ENCODE measurements around the gene SHMT2. TPM values are rescaled to one million over a fixed set of nuclear protein-coding genes. Genes with fewer than 3 reads are reported as not detected.

SHMT2 gene
- total RNA-seq, 1 experiment from 2014 or later: 210 TPM

- Histone ChIP-seq H3K27me3 (ENCODE audit: low read length) (no peaks in the 10 kb centered on the region), H4K20me1 (ENCODE audit: low read length) (no peaks in the 10 kb centered on the region), H3F3A (ENCODE audit: low read length, unreplicated experiment) (no peaks in the 10 kb centered on the region), H3K79me2 (ENCODE audit: low read length) (no peaks in the 10 kb centered on the region), H3K4me3 (ENCODE audit: low read length) (no peak overlapping the region), H3K4me1 (ENCODE audit: insufficient read depth, low read length) (no peaks in the 10 kb centered on the region), H3K4me2 (ENCODE audit: low read length) (no peak overlapping the region), H3K27ac (ENCODE audit: low read length) (no peak overlapping the region), H3K9me2 (replicated peaks; ENCODE audit: low read length) (no peaks in the 10 kb centered on the region), H3K9ac (ENCODE audit: low read length) (no peak overlapping the region), H3K9me3 (ENCODE audit: low read length) (no peaks in the 10 kb centered on the region), H3K36me3 (ENCODE audit: low read depth, low read length) (no peaks in the 10 kb centered on the region; the same call in 1 of the 2 replicates), H2AFZ (ENCODE audit: low read length) (no peak overlapping the region)
- ATAC-seq (no peak), DNase-seq (no peak)
- TF ChIP-seq EZH2phosphoT487 (IDR thresholded peaks at IDR 0.05; ENCODE audit: borderline replicate concordance, low read length) (no peak), CTCF (conservative IDR thresholded peaks at IDR 0.05; ENCODE audit: low read depth, low read length) (no peak), EZH2 (IDR thresholded peaks at IDR 0.05; ENCODE audit: low read length, unreplicated experiment) (no peak)
- intact Hi-C loops (cut with micrococcal nuclease): no loop called here
- ChIA-PET CTCF (interaction anchor here (0.6 kb wide), 1 partner anchor 198 kb away, joined by 11 read pairs; no protein-coding TSS in a partner anchor), POLR2A (ENCODE audit: unreplicated experiment) (no interaction called here)
- TSS peak; percentile 53 for BruUV-seq (replicated peaks)
Observed at GRCh38 chr12:57254506-57255280, 25.2 kb downstream of the SHMT2 start.

- Histone ChIP-seq H3F3A (ENCODE audit: low read length, unreplicated experiment) (no peaks in the 10 kb centered on the region), H3K79me2 (ENCODE audit: low read length) (no peaks in the 10 kb centered on the region), H3K9me3 (ENCODE audit: low read length) (no peaks in the 10 kb centered on the region), H3K36me3 (ENCODE audit: low read depth, low read length) (no peaks in the 10 kb centered on the region; the same call in 1 of the 2 replicates), H3K9ac (ENCODE audit: low read length) (no peak overlapping the region), H3K4me2 (ENCODE audit: low read length) (no peak overlapping the region), H2AFZ (ENCODE audit: low read length) (no peak overlapping the region), H4K20me1 (ENCODE audit: low read length) (no peaks in the 10 kb centered on the region), H3K4me1 (ENCODE audit: insufficient read depth, low read length) (no peaks in the 10 kb centered on the region), H3K27me3 (ENCODE audit: low read length) (no peaks in the 10 kb centered on the region), H3K9me2 (replicated peaks; ENCODE audit: low read length) (no peaks in the 10 kb centered on the region), H3K4me3 (ENCODE audit: low read length) (no peak overlapping the region), H3K27ac (ENCODE audit: low read length) (no peak overlapping the region)
- ChIA-PET POLR2A (ENCODE audit: unreplicated experiment) (no interaction called here), CTCF (no interaction called here)
- TF ChIP-seq CTCF (conservative IDR thresholded peaks at IDR 0.05; ENCODE audit: low read depth, low read length): no peak
- TF ChIP-seq EZH2phosphoT487 (IDR thresholded peaks at IDR 0.05; ENCODE audit: borderline replicate concordance, low read length): no peak
- TF ChIP-seq EZH2 (IDR thresholded peaks at IDR 0.05; ENCODE audit: low read length, unreplicated experiment): no peak
- ATAC-seq (no peak), DNase-seq (no peak)
- intact Hi-C loops (cut with micrococcal nuclease): no loop called here
- BruUV-seq (replicated peaks): no TSS peak
Observed at GRCh38 chr12:57255916-57256315, 26.4 kb downstream of the SHMT2 start.
